Measurements from ENCODE around the gene LPP.

DNA sequence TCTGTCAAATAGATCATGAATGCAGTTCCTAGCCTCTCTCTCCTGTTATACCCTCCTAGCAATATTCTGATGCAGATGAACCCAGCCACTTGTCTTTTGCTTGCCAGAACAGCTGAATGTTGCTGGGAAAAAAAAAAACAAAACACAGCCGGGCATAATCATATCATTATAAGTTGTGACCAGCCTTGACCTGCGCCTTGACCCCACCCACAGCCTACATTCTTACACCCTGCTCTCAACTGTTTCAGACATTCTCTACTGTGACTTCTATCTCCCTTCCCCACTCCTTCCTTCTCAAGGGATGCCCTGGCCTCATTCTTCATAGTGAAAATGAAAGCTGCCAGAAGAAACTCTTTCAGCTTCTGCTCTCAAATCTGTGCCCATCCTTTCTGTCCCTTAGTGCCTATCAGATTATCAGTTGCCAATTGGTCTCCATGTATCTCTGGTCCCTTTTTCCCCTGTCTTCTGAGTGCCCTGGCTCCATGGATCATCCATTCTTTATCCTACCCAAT is 628.7 kb downstream of the LPP start:
- TF ChIP-seq CTCF (IDR thresholded peaks at IDR 0.05; ENCODE audit: low read length) (no peak), EZH2 (IDR thresholded peaks at IDR 0.05; ENCODE audit: borderline replicate concordance, low read length) (no peak)
